Fibroblast of pulmonary artery (primary cell): ENCODE data around the gene EDC4.
A peak's percentile ranks its signal among the peaks of the same experiment; 100 is the strongest.

Source experiments
- DNase-seq: peaks from one replicate; pipeline ENCODE4 v3.0.0-alpha.2; 2010; ENCODE audit warnings: low read depth
- H3K4me3 ChIP-seq: replicated peaks from 2 replicates; pipeline ENCODE4 v1.5.1; 2011; ENCODE audit warnings: low read depth, mild to moderate bottlenecking, control low read depth, low read length, moderate library complexity
- CTCF ChIP-seq: IDR thresholded peaks from 2 replicates; pipeline ENCODE4 v1.5.1; 2011; ENCODE audit warnings: mild to moderate bottlenecking, control low read depth, low read length, inconsistent platforms; ENCODE audit errors: missing control alignments

EDC4 gene

GRCh38 chr16:67868290-67868689, 4.6 kb upstream of the EDC4 start:
- no peak overlapping the region for H3K4me3 ChIP-seq
- TF ChIP-seq CTCF = no peak
- DNase-seq = no peak

GRCh38 chr16:67869653-67870052, 3.2 kb upstream of the EDC4 start:
- no peak for TF ChIP-seq CTCF
- no peak overlapping the region for H3K4me3 ChIP-seq
- DNase-seq = no peak

- DNase-seq = no peak
- TF ChIP-seq CTCF = no peak
- no peak overlapping the region for H3K4me3 ChIP-seq
Observed at GRCh38 chr16:67871256-67871655, 1.6 kb upstream of the EDC4 start.

- TF ChIP-seq CTCF = no peak
- no peak for DNase-seq
- no peak overlapping the region for H3K4me3 ChIP-seq
Observed at GRCh38 chr16:67872131-67872630, 671 bp upstream of the EDC4 start.

GRCh38 chr16:67873435-67874370, 851 bp downstream of the EDC4 start:
- peak overlapping the region; percentile 88 for H3K4me3 ChIP-seq
- no peak for TF ChIP-seq CTCF
- DNase-seq = no peak

- peak overlapping the region; percentile 88 for H3K4me3 ChIP-seq
- no peak for TF ChIP-seq CTCF
- no peak for DNase-seq
Observed at GRCh38 chr16:67874372-67874771, 1.5 kb downstream of the EDC4 start.

GRCh38 chr16:67877064-67877463, 4.2 kb downstream of the EDC4 start:
- no peak overlapping the region for H3K4me3 ChIP-seq
- TF ChIP-seq CTCF = no peak
- DNase-seq = no peak
